ENCODE measurements around the gene MS4A4A. TPM values are rescaled to one million over a fixed set of nuclear protein-coding genes. Genes with fewer than 3 reads are reported as not detected.
"Not testable (repeated sequence)": the region's sequence is repeated elsewhere in the genome, so short reads cannot be mapped to it uniquely, and the experiment has no call there.

Gene MS4A4A
- total RNA-seq, 2 donors from 2014 or later = 5.6 to 12.1 TPM

- H3K4me3 ChIP-seq = no peak overlapping the region
- no peaks in the 10 kb centered on the region for H3K9me3 ChIP-seq
- no peaks in the 10 kb centered on the region for H3K4me1 ChIP-seq
- no peaks in the 10 kb centered on the region for H3K36me3 ChIP-seq
- no peaks in the 10 kb centered on the region for H3K27me3 ChIP-seq
- H3K9ac ChIP-seq (ENCODE audit: low read depth in 2 of 2, low read length in 2 of 2) = no peak overlapping the region
- DNase-seq = no peak
- H3K27ac ChIP-seq = no peak overlapping the region
- intact Hi-C loops (cut with DNase I) = no loop called here
- TF ChIP-seq, protein P1, sequence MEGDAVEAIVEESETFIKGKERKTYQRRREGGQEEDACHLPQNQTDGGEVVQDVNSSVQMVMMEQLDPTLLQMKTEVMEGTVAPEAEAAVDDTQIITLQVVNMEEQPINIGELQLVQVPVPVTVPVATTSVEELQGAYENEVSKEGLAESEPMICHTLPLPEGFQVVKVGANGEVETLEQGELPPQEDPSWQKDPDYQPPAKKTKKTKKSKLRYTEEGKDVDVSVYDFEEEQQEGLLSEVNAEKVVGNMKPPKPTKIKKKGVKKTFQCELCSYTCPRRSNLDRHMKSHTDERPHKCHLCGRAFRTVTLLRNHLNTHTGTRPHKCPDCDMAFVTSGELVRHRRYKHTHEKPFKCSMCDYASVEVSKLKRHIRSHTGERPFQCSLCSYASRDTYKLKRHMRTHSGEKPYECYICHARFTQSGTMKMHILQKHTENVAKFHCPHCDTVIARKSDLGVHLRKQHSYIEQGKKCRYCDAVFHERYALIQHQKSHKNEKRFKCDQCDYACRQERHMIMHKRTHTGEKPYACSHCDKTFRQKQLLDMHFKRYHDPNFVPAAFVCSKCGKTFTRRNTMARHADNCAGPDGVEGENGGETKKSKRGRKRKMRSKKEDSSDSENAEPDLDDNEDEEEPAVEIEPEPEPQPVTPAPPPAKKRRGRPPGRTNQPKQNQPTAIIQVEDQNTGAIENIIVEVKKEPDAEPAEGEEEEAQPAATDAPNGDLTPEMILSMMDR (IDR thresholded peaks at IDR 0.05) = no peak
Measured at GRCh38 chr11:60282286-60282685, 1.8 kb downstream of the MS4A4A start.

GRCh38 chr11:60285411-60286126, 5.1 kb downstream of the MS4A4A start:
- H3K9ac ChIP-seq (ENCODE audit: low read depth in 2 of 2, low read length in 2 of 2); intact Hi-C loops (cut with DNase I); H3K36me3 ChIP-seq; H3K27me3 ChIP-seq; DNase-seq; H3K4me1 ChIP-seq; H3K4me3 ChIP-seq; H3K27ac ChIP-seq; H3K9me3 ChIP-seq: not testable (repeated sequence)

GRCh38 chr11:60288531-60288930, 8.1 kb downstream of the MS4A4A start:
- Histone ChIP-seq H3K9me3 (no peaks in the 10 kb centered on the region), H3K9ac (ENCODE audit: low read depth in 2 of 2, low read length in 2 of 2) (no peak overlapping the region), H3K4me3 (no peak overlapping the region), H3K27ac (no peak overlapping the region), H3K4me1 (no peaks in the 10 kb centered on the region), H3K27me3 (no peaks in the 10 kb centered on the region), H3K36me3 (no peaks in the 10 kb centered on the region)
- TF ChIP-seq, protein P1 (IDR thresholded peaks at IDR 0.05) = no peak
- intact Hi-C loops (cut with DNase I) = no loop called here
- DNase-seq = no peak

DNA sequence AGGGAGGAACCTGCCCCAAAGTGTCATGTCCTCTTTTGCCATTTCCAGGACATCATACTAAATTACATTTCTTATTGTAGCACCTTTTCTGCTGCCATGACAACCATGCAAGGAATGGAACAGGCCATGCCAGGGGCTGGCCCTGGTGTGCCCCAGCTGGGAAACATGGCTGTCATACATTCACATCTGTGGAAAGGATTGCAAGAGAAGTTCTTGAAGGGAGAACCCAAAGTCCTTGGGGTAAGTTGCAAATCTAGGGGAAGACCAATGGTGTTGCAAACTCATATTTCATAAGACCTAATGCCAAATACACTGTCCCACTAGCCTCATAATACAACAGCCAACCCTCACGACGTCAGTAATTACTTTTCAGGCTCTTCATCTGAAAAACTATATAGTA, 11.7 kb downstream of the MS4A4A start:
- no peak overlapping the region for H3K9ac ChIP-seq (ENCODE audit: low read depth in 2 of 2, low read length in 2 of 2)
- intact Hi-C loops (cut with DNase I) = no loop called here
- DNase-seq = no peak
- no peaks in the 10 kb centered on the region for H3K4me1 ChIP-seq
- no peaks in the 10 kb centered on the region for H3K27me3 ChIP-seq
- H3K4me3 ChIP-seq = no peak overlapping the region
- H3K36me3 ChIP-seq = no peaks in the 10 kb centered on the region
- H3K9me3 ChIP-seq = no peaks in the 10 kb centered on the region
- TF ChIP-seq, protein P1 (IDR thresholded peaks at IDR 0.05) = no peak
- H3K27ac ChIP-seq = no peak overlapping the region

DNA sequence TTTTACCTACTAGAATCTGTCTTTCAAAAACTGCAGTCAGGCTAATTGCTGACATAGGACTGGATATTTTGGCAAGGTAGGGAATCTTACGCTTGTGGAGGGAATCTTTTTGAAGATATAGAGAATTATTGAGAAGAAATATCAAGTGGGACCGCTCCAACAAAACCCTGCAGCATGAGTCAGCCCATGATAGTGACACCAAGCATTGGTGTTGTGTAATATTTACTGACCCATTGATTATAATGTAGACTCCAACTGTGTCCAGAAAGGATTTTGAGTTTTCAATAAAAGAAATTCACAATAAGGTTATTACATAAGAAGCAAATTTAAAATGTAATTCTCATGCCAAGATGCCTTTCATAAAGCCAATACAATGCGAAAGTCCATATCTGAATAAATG, 20.7 kb downstream of the MS4A4A start:
- Histone ChIP-seq H3K9ac (ENCODE audit: low read depth in 2 of 2, low read length in 2 of 2) (no peak overlapping the region), H3K4me1 (no peaks in the 10 kb centered on the region), H3K4me3 (no peak overlapping the region), H3K27me3 (no peaks in the 10 kb centered on the region), H3K36me3 (no peaks in the 10 kb centered on the region), H3K9me3 (no peaks in the 10 kb centered on the region), H3K27ac (no peak overlapping the region)
- intact Hi-C loops (cut with DNase I) = no loop called here
- no peak for DNase-seq
- TF ChIP-seq, protein P1 (IDR thresholded peaks at IDR 0.05) = no peak

DNA sequence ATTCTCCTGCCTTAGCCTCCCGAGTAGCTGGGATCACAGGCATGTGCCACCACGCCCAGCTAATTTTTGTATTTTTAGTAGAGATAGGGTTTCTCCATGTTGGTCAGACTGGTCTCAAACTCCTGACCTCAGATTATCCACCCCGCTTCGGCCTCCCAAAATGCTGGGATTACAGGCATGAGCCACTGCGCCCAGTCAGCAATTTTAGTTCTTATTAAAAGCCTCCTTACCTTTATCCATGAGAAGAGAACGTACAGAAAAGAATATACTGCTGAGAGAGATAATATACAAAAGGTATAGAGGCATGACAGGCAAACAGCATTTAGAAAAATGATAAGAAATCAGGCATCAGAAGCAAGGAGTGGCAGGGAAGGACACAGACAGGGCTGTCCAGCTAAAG, 21.4 kb downstream of the MS4A4A start:
- H3K27me3 ChIP-seq; intact Hi-C loops (cut with DNase I): not testable (repeated sequence)

More for the DNA sequence above, 21.4 kb downstream of the MS4A4A start:
- not testable (repeated sequence) for H3K9me3 ChIP-seq; H3K27ac ChIP-seq; H3K36me3 ChIP-seq; H3K4me1 ChIP-seq; H3K9ac ChIP-seq (ENCODE audit: low read depth in 2 of 2, low read length in 2 of 2); H3K4me3 ChIP-seq; DNase-seq
